ACC112 (cell line): Measurements from ENCODE around the gene SERGEF.

Experiments
- H2AFZ ChIP-seq: fragments of 200-600 bp; sonication (generic); one replicate; pipeline ENCODE4 v1.6.0; 2017; ENCODE audit warnings: antibody characterized with exemption, low read length; ENCODE audit not compliant: unreplicated experiment
- H3K27ac ChIP-seq: fragments of 200-600 bp; sonication (generic); 2 replicates; pipeline ENCODE4 v1.5.1; 2014; ENCODE audit warnings: low read depth, mild to moderate bottlenecking, antibody characterized with exemption, low read length, moderate library complexity
- H3K27me3 ChIP-seq: fragments of 200-600 bp; sonication (generic); 2 replicates; pipeline ENCODE4 v1.6.1; 2014; ENCODE audit warnings: mild to moderate bottlenecking, antibody characterized with exemption, low read length, moderate library complexity, mixed read lengths; ENCODE audit not compliant: insufficient read depth
- H3K36me3 ChIP-seq: fragments of 200-600 bp; sonication (generic); 2 replicates; pipeline ENCODE4 v1.6.1; 2016; ENCODE audit warnings: mild to moderate bottlenecking, antibody characterized with exemption, low read length, moderate library complexity, mixed read lengths; ENCODE audit not compliant: insufficient read depth
- H3K4me1 ChIP-seq: fragments of 200-600 bp; sonication (generic); one replicate; pipeline ENCODE4 v1.6.1; 2016; ENCODE audit warnings: low read length, mixed read lengths; ENCODE audit not compliant: insufficient read depth, unreplicated experiment, control insufficient read depth
- H3K4me3 ChIP-seq: fragments of 200-600 bp; sonication (generic); 2 replicates; pipeline ENCODE4 v1.5.1; 2014; ENCODE audit warnings: mild to moderate bottlenecking, low read depth, low read length
- H3K79me2 ChIP-seq: fragments of 200-600 bp; sonication (generic); one replicate; pipeline ENCODE4 v1.6.0; 2016; ENCODE audit warnings: low read length; ENCODE audit not compliant: control insufficient read depth, unreplicated experiment, insufficient read depth

The SERGEF gene

DNA sequence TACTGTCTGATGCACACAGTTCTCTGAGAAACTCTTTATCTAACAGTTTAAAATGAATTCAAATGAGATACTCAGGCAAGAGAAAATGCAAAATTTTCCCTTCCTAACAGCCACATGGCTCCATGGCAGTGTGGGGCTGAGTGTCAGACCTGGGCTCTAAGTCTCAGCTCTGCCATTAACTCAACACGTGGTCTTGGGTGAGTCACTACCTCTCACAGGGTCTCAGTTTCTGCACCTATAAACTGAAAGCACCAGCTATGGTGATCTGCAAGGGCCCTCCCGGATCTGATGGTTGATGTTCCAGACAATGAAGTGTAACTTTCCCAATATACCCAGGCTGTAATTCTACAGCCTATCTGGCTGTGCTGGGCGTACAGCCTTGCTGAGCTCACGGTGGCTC, 207.8 kb downstream of the SERGEF start:
- Histone ChIP-seq H3K4me1 (no peaks in the 10 kb centered on the region), H3K27ac (no peak overlapping the region), H3K4me3 (no peak overlapping the region), H3K79me2 (no peaks in the 10 kb centered on the region), H2AFZ (no peak overlapping the region), H3K27me3 (peaks cover 24% of the 10 kb centered on the region), H3K36me3 (no peaks in the 10 kb centered on the region)

DNA sequence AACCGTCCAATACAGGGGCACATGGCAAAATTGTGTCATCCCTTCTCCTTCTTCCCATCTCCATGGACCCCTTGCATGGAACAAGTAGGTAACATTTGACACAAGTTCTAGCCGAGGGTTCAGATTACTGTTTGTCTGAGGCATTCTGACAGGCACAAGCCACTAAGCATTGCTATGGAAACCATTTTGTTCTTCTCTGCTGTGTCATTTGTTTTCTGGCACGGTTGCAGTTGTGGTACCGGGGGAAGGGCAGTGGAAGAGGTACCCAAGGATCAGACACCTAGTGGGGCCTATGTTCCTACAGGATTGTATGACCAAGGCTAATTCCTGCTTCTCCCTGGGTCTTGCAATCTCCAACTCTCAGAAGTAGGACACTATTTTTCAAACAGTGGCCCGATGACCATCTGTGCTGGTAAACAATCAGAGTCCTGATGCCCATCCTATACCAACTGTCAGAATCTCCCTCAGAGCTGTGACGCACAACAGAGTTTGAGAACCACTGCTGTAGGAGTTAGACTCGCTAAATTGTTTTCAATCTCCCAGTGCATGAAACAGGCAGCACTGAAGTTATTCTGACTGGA, 209.0 kb downstream of the SERGEF start:
- Histone ChIP-seq H3K79me2 (no peaks in the 10 kb centered on the region), H3K27me3 (peaks cover 16% of the 10 kb centered on the region), H3K27ac (no peak overlapping the region), H3K36me3 (no peaks in the 10 kb centered on the region), H3K4me3 (no peak overlapping the region), H3K4me1 (no peaks in the 10 kb centered on the region), H2AFZ (no peak overlapping the region)

DNA sequence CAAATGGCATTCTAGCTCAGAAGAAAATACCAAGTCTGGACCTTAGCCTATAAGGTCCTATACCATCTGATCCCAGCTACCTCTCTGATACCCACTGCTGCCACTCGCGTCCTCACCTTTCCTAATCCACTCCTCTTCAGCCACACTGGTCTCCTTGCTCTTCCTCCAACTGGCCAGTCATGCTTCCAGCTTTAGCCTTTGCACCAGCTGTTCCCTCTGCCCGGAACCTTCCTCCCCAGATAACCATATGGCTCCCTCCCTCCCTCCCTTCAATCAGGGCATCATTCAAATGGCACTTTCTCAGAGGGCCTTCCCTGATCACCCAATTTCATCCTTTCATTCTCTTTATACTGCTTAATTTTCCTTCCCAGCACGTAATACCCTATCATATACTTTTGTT, 210.4 kb downstream of the SERGEF start:
- peaks cover 12% of the 10 kb centered on the region for H3K27me3 ChIP-seq
- no peaks in the 10 kb centered on the region for H3K79me2 ChIP-seq
- no peaks in the 10 kb centered on the region for H3K36me3 ChIP-seq
- no peak overlapping the region for H3K27ac ChIP-seq
- no peak overlapping the region for H2AFZ ChIP-seq
- H3K4me3 ChIP-seq, result no peak overlapping the region
- no peaks in the 10 kb centered on the region for H3K4me1 ChIP-seq

DNA sequence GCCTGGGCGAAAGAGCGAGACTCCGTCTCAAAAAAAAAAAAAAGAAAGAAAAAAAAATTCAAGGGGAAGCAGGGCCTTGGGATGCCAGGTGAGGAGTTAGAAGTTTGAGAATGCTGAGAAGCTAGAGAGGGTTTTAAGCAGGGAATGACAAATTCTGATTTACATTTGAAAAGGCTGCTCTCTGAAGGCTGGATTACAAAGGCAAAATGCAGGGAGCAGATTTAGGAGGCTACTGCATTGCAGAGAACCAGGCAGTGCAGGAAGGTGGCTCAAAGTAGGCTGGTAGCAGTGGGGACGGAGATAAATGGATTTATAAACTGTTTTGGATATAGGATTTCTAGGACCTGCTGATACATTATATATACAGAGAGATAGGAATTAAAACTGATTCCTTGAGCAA, 211.7 kb downstream of the SERGEF start:
- Histone ChIP-seq H3K36me3 (no peaks in the 10 kb centered on the region), H3K79me2 (no peaks in the 10 kb centered on the region), H2AFZ (no peak overlapping the region), H3K27ac (no peak overlapping the region), H3K27me3 (peaks cover 12% of the 10 kb centered on the region), H3K4me1 (no peaks in the 10 kb centered on the region), H3K4me3 (no peak overlapping the region)

DNA sequence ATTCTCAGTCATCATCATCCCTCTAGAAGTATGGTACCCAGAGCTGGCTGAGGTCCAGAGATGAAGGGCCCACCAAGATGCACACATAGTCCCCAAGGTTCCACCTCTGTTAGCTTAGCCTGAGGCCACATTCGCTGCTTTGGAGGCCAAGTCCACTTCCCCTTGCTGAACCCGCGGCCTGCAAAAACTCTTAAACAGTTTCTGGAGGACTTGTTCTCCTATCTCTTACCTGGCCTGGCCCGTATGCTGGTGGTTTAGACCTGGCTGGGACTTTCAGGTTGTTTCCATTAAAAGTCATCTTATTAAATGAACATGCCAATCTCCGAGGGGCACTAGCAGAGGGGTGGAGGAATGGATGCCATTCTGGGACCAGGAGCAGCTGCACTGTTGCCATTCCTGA, 213.7 kb downstream of the SERGEF start:
- Histone ChIP-seq H2AFZ (no peak overlapping the region), H3K79me2 (no peaks in the 10 kb centered on the region), H3K4me1 (no peaks in the 10 kb centered on the region), H3K36me3 (no peaks in the 10 kb centered on the region), H3K4me3 (no peak overlapping the region), H3K27ac (no peak overlapping the region), H3K27me3 (peaks cover 9% of the 10 kb centered on the region)

DNA sequence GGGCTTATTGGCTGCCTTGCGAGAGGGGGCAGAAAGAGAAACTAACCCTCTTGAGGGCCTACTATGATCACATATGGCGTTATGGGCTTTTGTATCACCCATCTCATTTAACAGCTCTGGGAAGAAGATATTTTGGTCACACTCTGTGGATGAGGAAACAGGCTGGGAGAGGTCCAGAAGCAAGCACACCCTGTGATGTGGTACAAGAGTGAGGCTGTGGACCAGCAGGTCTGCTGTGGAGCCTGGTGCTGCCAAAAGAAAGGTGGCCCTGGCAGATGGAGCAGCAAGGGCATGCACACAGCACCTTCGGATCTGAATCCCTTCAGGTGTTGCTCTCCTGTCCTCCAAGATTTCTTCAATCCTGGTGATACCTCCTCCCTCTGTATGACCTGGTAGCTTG, 214.1 kb downstream of the SERGEF start:
- H3K4me1 ChIP-seq, result no peaks in the 10 kb centered on the region
- H3K36me3 ChIP-seq, result no peaks in the 10 kb centered on the region
- H2AFZ ChIP-seq, result no peak overlapping the region
- peaks cover 9% of the 10 kb centered on the region for H3K27me3 ChIP-seq
- no peaks in the 10 kb centered on the region for H3K79me2 ChIP-seq
- no peak overlapping the region for H3K4me3 ChIP-seq
- no peak overlapping the region for H3K27ac ChIP-seq

DNA sequence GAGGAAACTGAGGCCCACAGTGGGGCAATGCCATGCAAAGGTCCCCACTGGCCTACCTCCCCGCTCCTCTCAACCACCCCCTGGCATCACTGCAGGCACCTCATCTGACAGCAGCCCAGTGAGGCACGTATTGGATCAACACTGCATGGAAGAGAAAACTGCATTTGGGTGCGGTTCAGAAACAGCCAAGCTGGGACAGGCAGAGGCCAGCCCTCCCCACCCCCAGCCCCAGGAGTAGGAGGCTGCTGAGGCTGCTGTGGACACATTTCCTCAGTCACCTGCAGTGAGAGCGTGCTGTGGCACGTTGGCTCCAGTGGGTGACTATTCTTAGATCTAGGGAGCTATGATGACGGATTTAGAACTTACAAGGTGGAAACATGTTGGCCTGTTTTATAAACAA, 214.6 kb downstream of the SERGEF start:
- Histone ChIP-seq H3K79me2 (no peaks in the 10 kb centered on the region), H3K27ac (no peak overlapping the region), H3K4me1 (no peaks in the 10 kb centered on the region), H3K36me3 (no peaks in the 10 kb centered on the region), H3K4me3 (no peak overlapping the region), H2AFZ (no peak overlapping the region), H3K27me3 (peaks cover 5% of the 10 kb centered on the region)

DNA sequence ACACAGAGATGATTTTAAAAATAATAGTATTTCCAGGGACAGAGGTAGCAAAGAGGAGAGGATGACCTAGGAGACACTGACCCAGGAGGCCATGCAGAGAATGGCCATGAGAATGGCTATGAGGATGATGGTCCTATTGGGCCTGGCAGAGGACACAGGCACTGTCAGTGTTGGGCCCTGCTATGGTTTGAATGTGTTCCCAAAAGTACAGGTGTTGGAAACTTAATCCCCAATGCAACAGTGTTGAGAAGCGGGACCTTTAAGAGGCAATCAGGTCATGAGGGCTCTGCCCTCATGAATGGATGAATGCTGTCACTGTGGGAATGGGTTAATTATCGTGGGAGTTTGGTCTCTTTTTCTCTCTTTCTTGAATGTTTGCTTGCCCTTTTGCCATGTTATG, 216.7 kb downstream of the SERGEF start:
- Histone ChIP-seq H3K79me2 (no peaks in the 10 kb centered on the region), H3K27ac (no peak overlapping the region), H3K36me3 (no peaks in the 10 kb centered on the region), H2AFZ (no peak overlapping the region), H3K4me3 (no peak overlapping the region), H3K27me3 (no peaks in the 10 kb centered on the region), H3K4me1 (peaks cover under 1% of the 10 kb centered on the region)

DNA sequence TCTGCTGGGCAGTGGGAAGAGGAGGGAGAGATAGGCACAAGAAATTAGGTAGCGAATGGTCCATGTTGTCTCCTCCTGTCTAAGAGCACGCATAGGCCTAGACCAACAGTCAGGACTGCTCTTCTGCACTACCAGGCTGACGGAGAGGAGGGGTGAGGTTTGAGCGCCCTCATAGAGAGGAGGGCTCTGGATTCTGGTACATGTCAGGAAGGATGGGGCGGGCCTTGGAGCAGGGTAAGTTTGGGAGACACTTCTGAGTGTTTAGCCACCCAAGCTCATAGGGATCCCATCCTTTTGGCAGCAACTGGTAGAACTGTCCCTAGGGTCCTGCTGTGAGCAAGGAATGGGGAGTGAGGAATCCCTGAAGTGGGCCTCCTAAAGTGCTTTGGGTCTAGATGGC, 217.9 kb downstream of the SERGEF start:
- H3K27ac ChIP-seq, result no peak overlapping the region
- no peak overlapping the region for H2AFZ ChIP-seq
- no peaks in the 10 kb centered on the region for H3K27me3 ChIP-seq
- no peak overlapping the region for H3K4me3 ChIP-seq
- no peaks in the 10 kb centered on the region for H3K79me2 ChIP-seq
- no peaks in the 10 kb centered on the region for H3K36me3 ChIP-seq
- peaks cover 13% of the 10 kb centered on the region for H3K4me1 ChIP-seq

DNA sequence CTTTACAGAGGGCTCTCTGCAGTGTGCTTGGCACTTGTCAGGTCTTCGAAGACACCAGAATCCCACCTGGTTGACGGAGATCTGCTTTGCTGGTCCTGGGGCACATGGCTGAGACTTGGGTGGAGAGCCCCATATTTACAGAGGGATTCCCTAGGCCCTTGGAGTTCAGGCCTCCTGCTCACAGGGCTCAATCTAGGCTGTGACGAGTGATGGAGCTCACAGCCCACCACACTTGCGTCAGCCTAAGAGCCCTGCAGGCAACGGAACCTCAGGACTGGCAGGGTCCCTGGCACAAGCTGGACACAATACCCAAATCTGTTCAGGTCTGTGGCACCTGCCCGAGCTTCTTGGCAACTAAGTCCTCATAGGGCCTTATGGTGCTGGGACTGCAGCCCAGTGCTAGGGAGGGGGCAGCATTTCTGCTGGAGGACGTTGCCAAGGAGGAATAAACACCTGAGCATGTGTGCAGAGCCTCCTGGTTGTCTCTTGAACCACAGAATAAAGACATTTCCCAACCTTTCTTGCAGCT, 219.1 kb downstream of the SERGEF start:
- no peaks in the 10 kb centered on the region for H3K27me3 ChIP-seq
- H3K79me2 ChIP-seq, result no peaks in the 10 kb centered on the region
- H3K27ac ChIP-seq, result no peak overlapping the region
- peaks cover 17% of the 10 kb centered on the region for H3K4me1 ChIP-seq
- H2AFZ ChIP-seq, result no peak overlapping the region
- H3K4me3 ChIP-seq, result no peak overlapping the region
- no peaks in the 10 kb centered on the region for H3K36me3 ChIP-seq

DNA sequence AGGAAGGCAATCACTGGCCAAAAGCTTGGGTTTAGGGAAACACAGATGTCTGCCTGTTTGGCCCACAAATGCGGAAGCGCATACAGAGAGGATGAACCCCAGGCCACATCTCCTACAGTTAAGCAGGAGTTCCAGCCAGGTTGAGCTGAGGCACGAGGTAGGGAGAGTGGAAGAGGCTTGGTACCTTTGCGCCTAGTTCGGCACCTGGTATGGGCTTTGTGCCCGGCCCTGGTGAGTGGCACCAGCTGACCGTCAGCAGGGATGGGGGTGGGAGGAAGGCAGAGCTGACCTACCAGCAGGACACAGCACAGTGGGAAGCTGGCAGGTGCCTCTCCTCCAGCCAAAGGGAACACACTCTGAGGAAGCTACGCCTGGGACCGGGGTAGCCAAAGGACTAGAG, 220.7 kb downstream of the SERGEF start:
- H3K27me3 ChIP-seq, result no peaks in the 10 kb centered on the region
- no peaks in the 10 kb centered on the region for H3K36me3 ChIP-seq
- no peak overlapping the region for H3K27ac ChIP-seq
- H3K4me3 ChIP-seq, result no peak overlapping the region
- peaks cover 22% of the 10 kb centered on the region for H3K4me1 ChIP-seq
- no peaks in the 10 kb centered on the region for H3K79me2 ChIP-seq
- H2AFZ ChIP-seq, result no peak overlapping the region
